ENCODE data around the gene IL4I1.
A peak's percentile ranks its signal among the peaks of the same experiment; 100 is the strongest.
"Not testable (repeated sequence)": the region's sequence is repeated elsewhere in the genome, so short reads cannot be mapped to it uniquely, and the experiment has no call there.

IL4I1 gene

GRCh38 chr19:49896863-49897621 is at the start of gene IL4I1:
Gene IL4I1, minus strand, starts transcription at chr19:49896887. Its CDS starts 727 bp downstream, at chr19:49896160.
- peak; percentile 45 for DNase-seq (ENCODE audit: low spot score)

GRCh38 chr19:49946415-49946814 is 49.7 kb upstream of the IL4I1 start:
- DNase-seq (ENCODE audit: low spot score): no peak

- DNase-seq (ENCODE audit: low spot score): not testable (repeated sequence)
Observed at GRCh38 chr19:49944567-49944966, 47.9 kb upstream of the IL4I1 start.

DNA sequence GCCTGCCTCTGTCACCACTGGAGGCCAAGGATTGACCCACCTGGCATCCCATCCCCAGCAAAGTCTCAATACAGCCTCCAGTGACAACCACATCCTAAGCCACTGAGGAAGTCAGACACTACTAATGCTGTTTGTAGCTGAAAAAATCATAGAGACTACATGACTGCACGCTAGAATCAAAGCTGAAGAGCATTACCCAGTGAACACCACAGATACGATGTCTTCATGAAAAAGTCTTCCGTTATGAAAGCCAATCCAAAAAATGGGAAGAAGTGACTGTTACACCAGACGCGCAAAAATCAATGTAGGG is 43.8 kb upstream of the IL4I1 start:
- DNase-seq (ENCODE audit: low spot score): no peak

GRCh38 chr19:49939721-49940481 is 43.2 kb upstream of the IL4I1 start:
- DNase-seq (ENCODE audit: low spot score): no peak

DNA sequence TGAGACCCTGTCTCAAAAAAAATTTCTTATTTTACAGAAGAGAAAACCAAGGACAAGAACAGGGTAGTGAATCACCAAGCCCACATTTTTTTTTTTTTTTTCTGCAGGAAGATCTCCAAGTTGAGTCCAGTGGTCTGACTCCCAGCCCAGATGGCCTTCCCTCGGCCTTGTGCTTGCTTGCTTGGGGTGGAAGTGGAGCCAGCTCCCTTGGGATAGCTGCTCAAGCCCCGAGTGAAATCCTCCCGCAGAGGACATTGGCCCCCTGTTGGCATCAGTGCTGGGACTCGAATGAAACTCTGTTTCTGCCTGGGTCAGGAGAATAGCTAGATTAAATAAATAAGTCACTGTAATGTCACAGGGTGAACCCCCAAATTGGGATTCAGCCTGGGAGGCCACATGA is 42.0 kb upstream of the IL4I1 start:
- DNase-seq (ENCODE audit: low spot score): no peak

- DNase-seq (ENCODE audit: low spot score): peak; percentile 81
Observed at GRCh38 chr19:49937750-49938381, 41.2 kb upstream of the IL4I1 start.

- no peak for DNase-seq (ENCODE audit: low spot score)
Observed at GRCh38 chr19:49936549-49936948, 39.9 kb upstream of the IL4I1 start.

- no peak for DNase-seq (ENCODE audit: low spot score)
Observed at GRCh38 chr19:49933643-49934042, 37.0 kb upstream of the IL4I1 start.

DNA sequence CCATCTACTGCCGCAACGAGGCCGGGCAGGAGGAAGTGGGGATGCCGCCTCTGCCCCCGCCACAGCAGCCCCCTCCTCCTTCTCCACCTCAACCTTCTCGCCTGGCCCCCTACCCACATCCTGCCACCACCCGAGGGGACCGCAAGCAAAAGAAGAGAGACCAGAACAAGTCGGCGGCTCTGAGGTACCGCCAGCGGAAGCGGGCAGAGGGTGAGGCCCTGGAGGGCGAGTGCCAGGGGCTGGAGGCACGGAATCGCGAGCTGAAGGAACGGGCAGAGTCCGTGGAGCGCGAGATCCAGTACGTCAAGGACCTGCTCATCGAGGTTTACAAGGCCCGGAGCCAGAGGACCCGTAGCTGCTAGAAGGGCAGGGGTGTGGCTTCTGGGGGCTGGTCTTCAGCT is 36.0 kb upstream of the IL4I1 start:
- DNase-seq (ENCODE audit: low spot score): no peak

DNA sequence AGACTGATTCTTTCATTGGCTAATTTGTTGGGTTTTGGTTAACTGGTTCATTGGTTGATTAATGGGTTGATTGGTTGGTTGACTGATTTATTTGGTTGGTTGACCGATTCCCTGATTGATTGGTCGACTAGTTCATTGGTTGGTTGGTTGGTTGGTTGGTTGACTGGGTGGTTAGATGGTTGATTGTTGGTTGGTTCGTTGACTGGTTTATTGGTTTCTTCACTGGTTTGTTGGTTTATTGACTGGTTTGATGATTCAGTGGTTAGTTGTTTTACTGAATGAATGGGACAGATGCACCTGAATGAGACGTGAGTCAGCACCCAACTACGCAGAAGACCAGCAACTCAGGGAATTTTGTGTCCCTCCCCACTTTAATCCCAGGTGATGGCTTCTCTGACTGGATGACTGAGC is 35.4 kb upstream of the IL4I1 start:
- DNase-seq (ENCODE audit: low spot score): no peak

- DNase-seq (ENCODE audit: low spot score): no peak
Observed at GRCh38 chr19:49931293-49932040, 34.8 kb upstream of the IL4I1 start.

- DNase-seq (ENCODE audit: low spot score): no peak
Observed at GRCh38 chr19:49930483-49931011, 33.9 kb upstream of the IL4I1 start.

- DNase-seq (ENCODE audit: low spot score): peak; percentile 96
Observed at GRCh38 chr19:49929611-49930482, 33.2 kb upstream of the IL4I1 start.

DNA sequence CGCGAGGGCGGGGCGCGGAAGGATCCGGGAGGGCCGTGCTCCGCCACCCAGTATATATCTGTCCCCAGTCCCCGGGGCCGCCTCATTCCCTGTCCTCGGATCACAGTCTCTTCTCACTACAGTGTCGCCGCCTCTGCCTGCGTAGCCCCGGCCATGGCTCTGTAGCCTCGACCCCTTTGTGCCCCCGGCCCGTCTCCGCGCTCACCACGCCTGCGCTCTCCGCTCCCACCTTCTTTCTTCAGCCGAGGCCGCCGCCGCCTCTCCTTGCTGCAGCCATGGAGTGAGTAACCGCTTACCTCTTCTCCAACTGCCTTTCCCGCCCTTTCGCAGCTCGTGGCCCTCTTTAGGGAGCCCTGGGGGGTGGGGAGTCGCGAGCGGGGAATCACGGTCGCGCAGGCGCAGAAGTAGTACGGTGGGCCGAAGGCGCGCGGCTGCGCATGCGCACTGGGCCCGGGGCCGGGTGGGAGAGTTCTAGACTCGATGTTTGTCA is 32.5 kb upstream of the IL4I1 start, which contains the start of the genes ATF5 and NUP62:
Gene ATF5, plus strand, starts transcription at position 85 of the 490 bp plus-strand sequence. CDS start 1,646 bp downstream, outside the sequence.
Gene NUP62, minus strand, starts transcription at position 384 of the 490 bp plus-strand sequence. CDS start 19,697 bp downstream, outside the sequence.
- peak; percentile 100 for DNase-seq (ENCODE audit: low spot score)

DNA sequence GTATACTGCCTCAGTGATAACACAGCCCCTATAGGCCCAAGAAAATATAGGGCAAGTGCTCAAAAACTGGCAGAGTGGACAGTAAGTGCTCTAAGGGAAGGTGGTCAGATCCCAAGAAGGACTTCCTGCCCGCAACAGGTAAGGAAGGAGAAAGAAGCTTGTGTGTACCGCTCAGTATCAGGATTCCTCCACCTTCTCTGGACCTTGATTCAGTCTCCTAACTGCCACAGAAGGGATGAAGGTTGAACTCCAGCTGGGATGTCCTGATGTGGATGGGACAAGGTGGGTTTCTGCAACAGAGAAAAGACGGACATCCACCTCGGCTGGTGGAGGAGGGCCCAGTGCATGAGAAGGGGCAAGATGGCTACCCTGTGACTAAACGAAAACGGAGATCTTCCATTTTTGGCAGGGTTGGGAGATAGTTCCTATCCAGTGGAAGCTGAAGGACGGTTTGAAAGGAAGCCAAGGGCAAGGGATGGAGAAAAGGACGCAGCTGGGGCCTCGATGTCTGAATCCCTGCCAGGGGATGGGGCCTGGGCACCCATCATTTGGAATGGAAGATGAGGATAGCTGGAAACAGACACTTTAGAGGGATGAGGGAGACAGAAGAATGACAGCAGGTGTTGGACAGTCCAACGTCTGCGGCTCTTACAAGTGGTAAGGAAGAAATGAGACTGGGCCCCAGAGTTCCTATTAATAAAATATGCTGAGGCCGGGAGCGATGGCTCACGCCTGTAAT is 31.0 kb upstream of the IL4I1 start:
- DNase-seq (ENCODE audit: low spot score): no peak

- no peak for DNase-seq (ENCODE audit: low spot score)
Observed at GRCh38 chr19:49926515-49926914, 29.8 kb upstream of the IL4I1 start.

DNA sequence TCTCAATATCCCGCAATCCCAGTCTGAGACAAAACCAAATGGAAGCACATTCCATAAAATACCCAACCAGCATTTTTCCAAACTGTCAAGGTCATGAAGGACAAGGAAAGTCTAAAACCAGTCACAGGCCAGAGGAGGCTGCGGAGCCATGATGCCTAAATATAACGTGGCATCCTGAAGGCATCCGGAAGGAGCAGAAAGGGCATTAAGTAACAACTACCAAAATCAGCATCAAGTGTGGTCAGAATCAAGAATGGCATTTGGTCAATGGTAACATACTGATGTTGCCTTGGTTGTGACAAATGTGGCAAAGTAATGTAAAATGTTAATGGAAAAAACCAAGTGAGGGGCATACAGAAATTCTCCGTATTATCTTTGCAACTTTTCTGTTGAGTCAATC is 28.8 kb upstream of the IL4I1 start:
- DNase-seq (ENCODE audit: low spot score): no peak

DNA sequence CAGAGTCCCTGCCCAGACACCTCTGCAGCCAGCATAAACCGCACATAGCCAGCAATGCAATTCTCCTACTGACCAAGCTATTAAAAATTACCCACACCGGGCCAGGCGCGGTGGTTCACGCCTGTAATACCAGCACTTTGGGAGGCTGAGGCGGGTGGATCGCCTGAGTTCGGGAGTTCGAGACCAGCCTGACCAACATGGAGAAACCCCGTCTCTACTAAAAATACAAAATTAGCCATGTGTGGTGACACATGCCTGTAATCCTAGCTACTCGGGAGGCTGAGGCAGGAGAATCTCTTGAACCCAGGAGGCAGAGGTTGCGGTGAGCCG is 28.2 kb upstream of the IL4I1 start:
- not testable (repeated sequence) for DNase-seq (ENCODE audit: low spot score)

Measured in AG08395 (cell line).